Sigmoid colon (tissue), 4 donors: ENCODE results near the gene IRF7.

ENCODE experiments used
- EP300 ChIP-seq, 4 donors: sonication (generic); formaldehyde crosslinking; IDR thresholded peaks; one replicate each; pipeline ENCODE4 v1.6.1; 2017; ENCODE audit warnings: antibody characterized with exemption in 4 of 4
- POLR2A ChIP-seq, 2 donors: fragments of 450-650 bp; IDR thresholded peaks; one replicate each; pipeline ENCODE4 v1.6.1; 2016; ENCODE audit warnings: antibody characterized with exemption in 2 of 2, mild to moderate bottlenecking in 2 of 2, moderate library complexity in 2 of 2
- POLR2AphosphoS5 ChIP-seq, 4 donors: sonication (generic); formaldehyde crosslinking; IDR thresholded peaks; one replicate each; pipeline ENCODE4 v1.6.1; 2017; ENCODE audit warnings: antibody characterized with exemption in 4 of 4
- TF ChIP-seq, protein P1 (sequence below), 4 experiments: fragments of 450-650 bp in 3 of 4; fragments of 200-600 bp in 1 of 4; IDR thresholded peaks; one replicate each; pipeline ENCODE4 v1.5.1; 2016 to 2019; ENCODE audit warnings: antibody characterized with exemption in 4 of 4, mild to moderate bottlenecking in 3 of 4, moderate library complexity in 2 of 4

DNA sequence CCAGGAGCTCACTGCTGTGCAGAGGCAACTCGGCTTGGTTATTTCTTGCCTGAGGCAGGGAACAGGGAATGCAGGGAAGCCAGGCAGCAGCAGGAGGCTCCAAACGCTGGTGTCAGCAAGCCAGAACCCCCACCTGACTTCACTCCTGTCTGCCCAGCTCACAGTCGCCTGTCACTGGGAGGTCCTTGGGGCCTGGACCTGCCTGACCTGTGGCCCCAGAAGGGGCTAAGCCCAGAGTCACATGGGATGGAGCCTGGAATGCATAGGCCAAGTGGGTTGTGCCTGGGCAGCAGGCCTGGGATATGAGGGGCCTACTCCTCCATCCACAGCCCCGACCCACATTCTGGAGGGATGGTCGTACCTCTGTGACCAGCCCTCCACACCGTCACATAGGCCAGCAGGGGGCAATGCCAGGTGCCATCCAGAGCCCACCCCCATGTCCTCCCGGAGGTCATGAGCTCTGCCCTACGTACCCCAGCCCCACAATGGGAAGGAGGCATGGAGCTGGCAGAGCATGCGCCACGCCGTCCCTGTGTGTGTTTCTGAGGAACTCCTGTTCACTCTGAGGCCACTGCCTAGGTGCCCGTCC is 49.7 kb downstream of the IRF7 start:
- TF ChIP-seq, protein P1, sequence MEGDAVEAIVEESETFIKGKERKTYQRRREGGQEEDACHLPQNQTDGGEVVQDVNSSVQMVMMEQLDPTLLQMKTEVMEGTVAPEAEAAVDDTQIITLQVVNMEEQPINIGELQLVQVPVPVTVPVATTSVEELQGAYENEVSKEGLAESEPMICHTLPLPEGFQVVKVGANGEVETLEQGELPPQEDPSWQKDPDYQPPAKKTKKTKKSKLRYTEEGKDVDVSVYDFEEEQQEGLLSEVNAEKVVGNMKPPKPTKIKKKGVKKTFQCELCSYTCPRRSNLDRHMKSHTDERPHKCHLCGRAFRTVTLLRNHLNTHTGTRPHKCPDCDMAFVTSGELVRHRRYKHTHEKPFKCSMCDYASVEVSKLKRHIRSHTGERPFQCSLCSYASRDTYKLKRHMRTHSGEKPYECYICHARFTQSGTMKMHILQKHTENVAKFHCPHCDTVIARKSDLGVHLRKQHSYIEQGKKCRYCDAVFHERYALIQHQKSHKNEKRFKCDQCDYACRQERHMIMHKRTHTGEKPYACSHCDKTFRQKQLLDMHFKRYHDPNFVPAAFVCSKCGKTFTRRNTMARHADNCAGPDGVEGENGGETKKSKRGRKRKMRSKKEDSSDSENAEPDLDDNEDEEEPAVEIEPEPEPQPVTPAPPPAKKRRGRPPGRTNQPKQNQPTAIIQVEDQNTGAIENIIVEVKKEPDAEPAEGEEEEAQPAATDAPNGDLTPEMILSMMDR (IDR thresholded peaks at IDR 0.05) = no peak
- TF ChIP-seq EP300 (IDR thresholded peaks at IDR 0.05) = no peak
- TF ChIP-seq POLR2A (IDR thresholded peaks at IDR 0.05) = no peak
- TF ChIP-seq POLR2AphosphoS5 (IDR thresholded peaks at IDR 0.05) = no peak
